WTC11 (cell line): Measurements from ENCODE around the gene P2RX4. TPM values are rescaled to one million over a fixed set of nuclear protein-coding genes. Genes with fewer than 3 reads are reported as not detected.

Source experiments
- ATAC-seq: fragments of 200-7000 bp; cut with Tn5 transposase; 2 replicates; pipeline ENCODE4 v1.10.0; 2021; ENCODE audit warnings: mild to moderate bottlenecking, moderate library complexity
- CTCF ChIA-PET: fragments of 300-600 bp; sonication (Branson Sonifier 250); formaldehyde crosslinking; loops from one replicate; lab custom pipeline; 2021; ENCODE audit warnings: antibody characterized with exemption; lab: Charles Lee
- POLR2A ChIA-PET: fragments of 350-600 bp; sonication (Branson Sonifier 250); formaldehyde crosslinking; loops from one replicate; lab custom pipeline; 2021; ENCODE audit warnings: antibody characterized with exemption; lab: Charles Lee
- DNase-seq: peaks from one replicate; pipeline ENCODE4 v3.0.0; 2021; ENCODE audit warnings: low spot score
- H3K27ac Mint-ChIP-seq: 2 replicates; pipeline ENCODE4 v1.8.0; 2021; ENCODE audit warnings: mixed read lengths
- H3K27me3 Mint-ChIP-seq: 2 replicates; pipeline ENCODE4 v1.8.0; 2021; ENCODE audit warnings: low read depth, mild to moderate bottlenecking, moderate library complexity, mixed read lengths
- H3K36me3 Mint-ChIP-seq: 2 replicates; pipeline ENCODE4 v1.8.0; 2021; ENCODE audit warnings: mixed read lengths
- H3K4me1 Mint-ChIP-seq: 2 replicates; pipeline ENCODE4 v1.8.0; 2022; ENCODE audit warnings: mixed read lengths
- H3K4me3 Mint-ChIP-seq: 2 replicates; pipeline ENCODE4 v1.8.0; 2021; ENCODE audit warnings: mild to moderate bottlenecking, moderate library complexity, mixed read lengths
- H3K9me3 Mint-ChIP-seq: 2 replicates; pipeline ENCODE4 v1.8.0; 2021; ENCODE audit warnings: mixed read lengths
- ATF1 ChIP-seq: sonication (generic); formaldehyde crosslinking; IDR thresholded peaks from 2 replicates; pipeline ENCODE4 v1.8.1; 2023; ENCODE audit warnings: mild to moderate bottlenecking, moderate library complexity, missing genetic modification reagents
- FOXJ3 ChIP-seq: sonication (generic); formaldehyde crosslinking; IDR thresholded peaks from 2 replicates; pipeline ENCODE4 v1.9.0; 2021; ENCODE audit warnings: missing genetic modification reagents, mild to moderate bottlenecking, borderline replicate concordance
- FOXK1 ChIP-seq: sonication (generic); formaldehyde crosslinking; IDR thresholded peaks from 2 replicates; pipeline ENCODE4 v1.8.0; 2022; ENCODE audit warnings: mild to moderate bottlenecking, moderate library complexity, missing genetic modification reagents
- FOXP1 ChIP-seq: sonication (generic); formaldehyde crosslinking; IDR thresholded peaks from 2 replicates; pipeline ENCODE4 v1.8.0; 2022; ENCODE audit warnings: missing genetic modification reagents, mild to moderate bottlenecking, moderate library complexity, borderline replicate concordance
- GTF2I ChIP-seq: fragments of 250-450 bp; sonication (Bioruptor Pico); conservative IDR thresholded peaks from 2 replicates; pipeline ENCODE4 v1.4.0; 2021; ENCODE audit warnings: mild to moderate bottlenecking
- KAT7 ChIP-seq: sonication (generic); formaldehyde crosslinking; IDR thresholded peaks from 2 replicates; pipeline ENCODE4 v1.8.1; 2023; ENCODE audit warnings: missing genetic modification reagents, mild to moderate bottlenecking, borderline replicate concordance
- PRDM15 ChIP-seq: sonication (generic); formaldehyde crosslinking; IDR thresholded peaks from 2 replicates; pipeline ENCODE4 v1.8.0; 2022; ENCODE audit warnings: missing genetic modification reagents
- SMAD3 ChIP-seq: sonication (generic); formaldehyde crosslinking; IDR thresholded peaks from 2 replicates; pipeline ENCODE4 v1.8.0; 2022; ENCODE audit warnings: missing genetic modification reagents, mild to moderate bottlenecking, borderline replicate concordance
- SMAD4 ChIP-seq: sonication (generic); formaldehyde crosslinking; IDR thresholded peaks from 2 replicates; pipeline ENCODE4 v1.8.0; 2022; ENCODE audit warnings: mild to moderate bottlenecking, missing genetic modification reagents
- SP1 ChIP-seq: sonication (generic); formaldehyde crosslinking; conservative IDR thresholded peaks from 2 replicates; pipeline ENCODE4 v1.8.1; 2022; ENCODE audit warnings: missing genetic modification reagents
- TEAD1 ChIP-seq: sonication (generic); formaldehyde crosslinking; IDR thresholded peaks from 2 replicates; pipeline ENCODE4 v1.8.0; 2022; ENCODE audit warnings: mild to moderate bottlenecking, missing genetic modification reagents
- ZBTB43 ChIP-seq: sonication (generic); formaldehyde crosslinking; IDR thresholded peaks from 2 replicates; pipeline ENCODE4 v1.8.1; 2023; ENCODE audit warnings: mild to moderate bottlenecking, missing genetic modification reagents
- ZNF219 ChIP-seq: sonication (generic); formaldehyde crosslinking; IDR thresholded peaks from 2 replicates; pipeline ENCODE4 v1.8.0; 2023; ENCODE audit warnings: missing genetic modification reagents, mild to moderate bottlenecking, borderline replicate concordance
- ZNF416 ChIP-seq: fragments of 250-450 bp; sonication (Bioruptor Pico); IDR thresholded peaks from 2 replicates; pipeline ENCODE4 v1.9.0; 2021; ENCODE audit warnings: mild to moderate bottlenecking, inconsistent platforms
- ZNF512 ChIP-seq: sonication (generic); formaldehyde crosslinking; IDR thresholded peaks from 2 replicates; pipeline ENCODE4 v1.8.1; 2022; ENCODE audit warnings: missing genetic modification reagents, borderline replicate concordance
- ZSCAN18 ChIP-seq: fragments of 250-450 bp; sonication (Bioruptor Pico); IDR thresholded peaks from 2 replicates; pipeline ENCODE4 v2.1.2; 2022; ENCODE audit warnings: mild to moderate bottlenecking, moderate library complexity
- total RNA-seq: library from RNA; stranded (reverse); gene quantifications from 3 replicates; pipeline ENCODE4 v1.2.3, GENCODE V29; 2021
- TF ChIP-seq, protein P1 (sequence below): sonication (generic); formaldehyde crosslinking; IDR thresholded peaks from 2 replicates; pipeline ENCODE4 v1.8.0; 2023; ENCODE audit warnings: mild to moderate bottlenecking, missing genetic modification reagents
- TF ChIP-seq, protein P2 (sequence below): sonication (generic); formaldehyde crosslinking; conservative IDR thresholded peaks from 2 replicates; pipeline ENCODE4 v1.8.1; 2023; ENCODE audit warnings: mild to moderate bottlenecking, low read depth, missing genetic modification reagents, moderate library complexity
- TF ChIP-seq, protein P3 (sequence below): fragments of 250-450 bp; sonication (Bioruptor Pico); IDR thresholded peaks from 2 replicates; pipeline ENCODE4 v1.8.0; 2021; ENCODE audit warnings: mild to moderate bottlenecking

The P2RX4 gene
- total RNA-seq, 1 experiment from 2014 or later = 13.9 TPM

GRCh38 chr12:121250359-121250758 is 40.4 kb downstream of the P2RX4 start (continued):
- TF ChIP-seq ZNF416 (no peak), FOXJ3 (no peak)

- DNase-seq = no peak
- Mint-ChIP-seq H3K27me3 (no peaks in the 10 kb centered on the region), H3K4me1 (no peaks in the 10 kb centered on the region), H3K27ac (no peak overlapping the region), H3K4me3 (no peak overlapping the region), H3K36me3 (peaks cover 56% of the 10 kb centered on the region), H3K9me3 (peaks cover 12% of the 10 kb centered on the region)
- no peak for ATAC-seq
- POLR2A ChIA-PET = no interaction called here
- CTCF ChIA-PET = no interaction called here
- TF ChIP-seq TEAD1 (CRISPR knock-in tag) = no peak
- TF ChIP-seq, protein P1, sequence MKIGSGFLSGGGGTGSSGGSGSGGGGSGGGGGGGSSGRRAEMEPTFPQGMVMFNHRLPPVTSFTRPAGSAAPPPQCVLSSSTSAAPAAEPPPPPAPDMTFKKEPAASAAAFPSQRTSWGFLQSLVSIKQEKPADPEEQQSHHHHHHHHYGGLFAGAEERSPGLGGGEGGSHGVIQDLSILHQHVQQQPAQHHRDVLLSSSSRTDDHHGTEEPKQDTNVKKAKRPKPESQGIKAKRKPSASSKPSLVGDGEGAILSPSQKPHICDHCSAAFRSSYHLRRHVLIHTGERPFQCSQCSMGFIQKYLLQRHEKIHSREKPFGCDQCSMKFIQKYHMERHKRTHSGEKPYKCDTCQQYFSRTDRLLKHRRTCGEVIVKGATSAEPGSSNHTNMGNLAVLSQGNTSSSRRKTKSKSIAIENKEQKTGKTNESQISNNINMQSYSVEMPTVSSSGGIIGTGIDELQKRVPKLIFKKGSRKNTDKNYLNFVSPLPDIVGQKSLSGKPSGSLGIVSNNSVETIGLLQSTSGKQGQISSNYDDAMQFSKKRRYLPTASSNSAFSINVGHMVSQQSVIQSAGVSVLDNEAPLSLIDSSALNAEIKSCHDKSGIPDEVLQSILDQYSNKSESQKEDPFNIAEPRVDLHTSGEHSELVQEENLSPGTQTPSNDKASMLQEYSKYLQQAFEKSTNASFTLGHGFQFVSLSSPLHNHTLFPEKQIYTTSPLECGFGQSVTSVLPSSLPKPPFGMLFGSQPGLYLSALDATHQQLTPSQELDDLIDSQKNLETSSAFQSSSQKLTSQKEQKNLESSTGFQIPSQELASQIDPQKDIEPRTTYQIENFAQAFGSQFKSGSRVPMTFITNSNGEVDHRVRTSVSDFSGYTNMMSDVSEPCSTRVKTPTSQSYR (CRISPR knock-in tag) = no peak
- TF ChIP-seq KAT7 (CRISPR knock-in tag) = no peak
- no peak for TF ChIP-seq FOXP1
- no peak for TF ChIP-seq ZBTB43 (CRISPR knock-in tag)
- no peak for TF ChIP-seq ZNF219 (CRISPR knock-in tag)
- TF ChIP-seq PRDM15 = no peak
- TF ChIP-seq SMAD3 = no peak
- no peak for TF ChIP-seq FOXK1
- no peak for TF ChIP-seq ZSCAN18 (CRISPR knock-in tag)
- TF ChIP-seq GTF2I (CRISPR knock-in tag) = no peak
- no peak for TF ChIP-seq ZNF512
- TF ChIP-seq SMAD4 (CRISPR knock-in tag) = no peak
- TF ChIP-seq, protein P2, sequence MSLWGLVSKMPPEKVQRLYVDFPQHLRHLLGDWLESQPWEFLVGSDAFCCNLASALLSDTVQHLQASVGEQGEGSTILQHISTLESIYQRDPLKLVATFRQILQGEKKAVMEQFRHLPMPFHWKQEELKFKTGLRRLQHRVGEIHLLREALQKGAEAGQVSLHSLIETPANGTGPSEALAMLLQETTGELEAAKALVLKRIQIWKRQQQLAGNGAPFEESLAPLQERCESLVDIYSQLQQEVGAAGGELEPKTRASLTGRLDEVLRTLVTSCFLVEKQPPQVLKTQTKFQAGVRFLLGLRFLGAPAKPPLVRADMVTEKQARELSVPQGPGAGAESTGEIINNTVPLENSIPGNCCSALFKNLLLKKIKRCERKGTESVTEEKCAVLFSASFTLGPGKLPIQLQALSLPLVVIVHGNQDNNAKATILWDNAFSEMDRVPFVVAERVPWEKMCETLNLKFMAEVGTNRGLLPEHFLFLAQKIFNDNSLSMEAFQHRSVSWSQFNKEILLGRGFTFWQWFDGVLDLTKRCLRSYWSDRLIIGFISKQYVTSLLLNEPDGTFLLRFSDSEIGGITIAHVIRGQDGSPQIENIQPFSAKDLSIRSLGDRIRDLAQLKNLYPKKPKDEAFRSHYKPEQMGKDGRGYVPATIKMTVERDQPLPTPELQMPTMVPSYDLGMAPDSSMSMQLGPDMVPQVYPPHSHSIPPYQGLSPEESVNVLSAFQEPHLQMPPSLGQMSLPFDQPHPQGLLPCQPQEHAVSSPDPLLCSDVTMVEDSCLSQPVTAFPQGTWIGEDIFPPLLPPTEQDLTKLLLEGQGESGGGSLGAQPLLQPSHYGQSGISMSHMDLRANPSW (CRISPR knock-in tag) = no peak
- TF ChIP-seq, protein P3, sequence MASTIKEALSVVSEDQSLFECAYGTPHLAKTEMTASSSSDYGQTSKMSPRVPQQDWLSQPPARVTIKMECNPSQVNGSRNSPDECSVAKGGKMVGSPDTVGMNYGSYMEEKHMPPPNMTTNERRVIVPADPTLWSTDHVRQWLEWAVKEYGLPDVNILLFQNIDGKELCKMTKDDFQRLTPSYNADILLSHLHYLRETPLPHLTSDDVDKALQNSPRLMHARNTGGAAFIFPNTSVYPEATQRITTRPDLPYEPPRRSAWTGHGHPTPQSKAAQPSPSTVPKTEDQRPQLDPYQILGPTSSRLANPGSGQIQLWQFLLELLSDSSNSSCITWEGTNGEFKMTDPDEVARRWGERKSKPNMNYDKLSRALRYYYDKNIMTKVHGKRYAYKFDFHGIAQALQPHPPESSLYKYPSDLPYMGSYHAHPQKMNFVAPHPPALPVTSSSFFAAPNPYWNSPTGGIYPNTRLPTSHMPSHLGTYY (CRISPR knock-in tag) = no peak
- TF ChIP-seq ATF1 (CRISPR knock-in tag) = no peak
- TF ChIP-seq SP1 (CRISPR knock-in tag) = no peak
- TF ChIP-seq, all 79 proteins: peak for 0
These were observed 41.9 kb downstream of the P2RX4 start for GRCh38 chr12:121251838-121252237.
